ENCODE data around the gene PSTPIP1.

GRCh38 chr15:77036537-77037387 lies 41.8 kb downstream of the PSTPIP1 start:
- TF ChIP-seq CTCF (IDR thresholded peaks at IDR 0.05) = no peak
- TF ChIP-seq EP300 (IDR thresholded peaks at IDR 0.05) = no peak
- TF ChIP-seq POLR2A (IDR thresholded peaks at IDR 0.05) = no peak
- TF ChIP-seq POLR2AphosphoS5 (IDR thresholded peaks at IDR 0.05) = no peak

All from sigmoid colon (tissue), 4 donors.